ENCODE data around the gene FRMD4A. TPM values are rescaled to one million over a fixed set of nuclear protein-coding genes. Genes with fewer than 3 reads are reported as not detected.

The FRMD4A gene
- total RNA-seq, 1 experiment from 2014 or later: 0.23 TPM

DNA sequence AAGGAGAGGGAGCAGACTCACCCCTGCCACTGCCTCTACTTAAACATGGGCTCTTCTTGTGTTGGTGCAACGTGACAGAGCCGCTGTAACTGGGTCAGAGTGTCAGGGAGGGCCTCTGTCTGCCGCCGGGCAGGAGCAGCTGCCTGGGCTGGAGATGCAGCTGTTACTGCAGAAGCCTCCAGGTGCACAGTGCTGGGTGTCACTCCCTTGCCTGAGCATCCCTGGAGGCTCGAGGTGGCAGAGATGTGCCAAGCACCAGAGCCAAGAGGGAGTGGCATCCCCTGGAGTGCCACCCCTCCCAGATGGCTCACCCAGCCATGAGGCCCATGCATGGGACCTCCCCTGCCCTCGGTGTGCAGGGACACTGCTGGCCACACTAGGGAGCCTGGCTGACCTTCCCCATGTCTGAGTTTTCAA lies 598.3 kb downstream of the FRMD4A start:
- Mint-ChIP-seq H3K36me3 (ENCODE audit: insufficient read depth, unreplicated experiment) (no peaks in the 10 kb centered on the region), H3K4me3 (ENCODE audit: unreplicated experiment) (no peak overlapping the region), H3K9me3 (ENCODE audit: unreplicated experiment) (no peaks in the 10 kb centered on the region), H3K27ac (ENCODE audit: low read depth, unreplicated experiment) (no peak overlapping the region), H3K27me3 (ENCODE audit: insufficient read depth, unreplicated experiment) (no peaks in the 10 kb centered on the region), H3K4me1 (ENCODE audit: insufficient read depth, unreplicated experiment) (no peaks in the 10 kb centered on the region)
- no TSS peak for BruUV-seq (replicated peaks)
- no peak for DNase-seq (ENCODE audit: unreplicated experiment)
- TF ChIP-seq, protein P1, sequence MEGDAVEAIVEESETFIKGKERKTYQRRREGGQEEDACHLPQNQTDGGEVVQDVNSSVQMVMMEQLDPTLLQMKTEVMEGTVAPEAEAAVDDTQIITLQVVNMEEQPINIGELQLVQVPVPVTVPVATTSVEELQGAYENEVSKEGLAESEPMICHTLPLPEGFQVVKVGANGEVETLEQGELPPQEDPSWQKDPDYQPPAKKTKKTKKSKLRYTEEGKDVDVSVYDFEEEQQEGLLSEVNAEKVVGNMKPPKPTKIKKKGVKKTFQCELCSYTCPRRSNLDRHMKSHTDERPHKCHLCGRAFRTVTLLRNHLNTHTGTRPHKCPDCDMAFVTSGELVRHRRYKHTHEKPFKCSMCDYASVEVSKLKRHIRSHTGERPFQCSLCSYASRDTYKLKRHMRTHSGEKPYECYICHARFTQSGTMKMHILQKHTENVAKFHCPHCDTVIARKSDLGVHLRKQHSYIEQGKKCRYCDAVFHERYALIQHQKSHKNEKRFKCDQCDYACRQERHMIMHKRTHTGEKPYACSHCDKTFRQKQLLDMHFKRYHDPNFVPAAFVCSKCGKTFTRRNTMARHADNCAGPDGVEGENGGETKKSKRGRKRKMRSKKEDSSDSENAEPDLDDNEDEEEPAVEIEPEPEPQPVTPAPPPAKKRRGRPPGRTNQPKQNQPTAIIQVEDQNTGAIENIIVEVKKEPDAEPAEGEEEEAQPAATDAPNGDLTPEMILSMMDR (IDR thresholded peaks at IDR 0.05; ENCODE audit: unreplicated experiment): no peak
- intact Hi-C loops (cut with micrococcal nuclease): no loop called here
- ChIA-PET POLR2A (no interaction called here), CTCF (no interaction called here)

DNA sequence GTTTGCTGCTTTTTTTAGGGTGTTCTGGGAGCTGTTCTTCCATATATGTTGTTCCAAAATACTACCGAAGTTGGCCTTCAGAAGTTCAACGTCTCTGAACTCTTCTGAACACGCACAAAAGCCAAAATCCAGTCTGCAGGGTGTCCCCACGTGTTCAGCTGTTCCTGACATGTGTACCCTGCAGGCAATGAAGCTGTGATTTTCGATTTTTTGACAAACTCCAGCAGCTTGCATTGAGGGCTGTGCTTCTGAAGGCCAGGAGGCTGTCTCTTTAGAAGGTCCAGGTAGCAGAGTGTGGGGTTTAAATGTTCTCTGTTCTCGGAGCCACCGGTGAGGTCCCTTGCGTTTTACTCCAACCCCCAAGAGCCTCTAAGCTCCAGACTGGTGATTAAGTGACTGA lies 598.9 kb downstream of the FRMD4A start:
- H3K27ac Mint-ChIP-seq (ENCODE audit: low read depth, unreplicated experiment): no peak overlapping the region
- BruUV-seq (replicated peaks): no TSS peak
- ChIA-PET POLR2A (no interaction called here), CTCF (no interaction called here)
- intact Hi-C loops (cut with micrococcal nuclease): no loop called here
- TF ChIP-seq, protein P1 (IDR thresholded peaks at IDR 0.05; ENCODE audit: unreplicated experiment): no peak
- H3K4me3 Mint-ChIP-seq (ENCODE audit: unreplicated experiment): no peak overlapping the region
- H3K4me1 Mint-ChIP-seq (ENCODE audit: insufficient read depth, unreplicated experiment): no peaks in the 10 kb centered on the region
- DNase-seq (ENCODE audit: unreplicated experiment): no peak
- no peaks in the 10 kb centered on the region for H3K27me3 Mint-ChIP-seq (ENCODE audit: insufficient read depth, unreplicated experiment)
- H3K9me3 Mint-ChIP-seq (ENCODE audit: unreplicated experiment): no peaks in the 10 kb centered on the region
- H3K36me3 Mint-ChIP-seq (ENCODE audit: insufficient read depth, unreplicated experiment): no peaks in the 10 kb centered on the region

DNA sequence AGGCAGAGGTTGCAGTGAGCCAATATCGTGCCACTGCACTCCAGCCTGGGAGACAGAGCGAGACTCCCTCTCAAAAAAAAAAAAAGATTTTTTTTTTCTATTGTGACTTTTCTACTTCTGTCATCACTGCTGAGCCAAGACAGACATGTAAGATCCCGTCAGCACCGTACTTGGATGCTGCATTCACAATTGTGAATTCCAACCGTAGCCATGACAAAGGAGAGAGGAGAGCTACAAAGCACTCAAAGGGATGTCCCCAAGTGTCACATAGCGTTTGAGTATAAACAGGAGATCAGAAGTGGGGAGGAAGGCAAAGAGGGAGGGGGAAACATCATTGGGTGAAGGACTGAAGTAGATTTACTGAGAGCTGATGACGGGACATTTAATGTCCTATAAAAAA lies 599.8 kb downstream of the FRMD4A start:
- TF ChIP-seq, protein P1 (IDR thresholded peaks at IDR 0.05; ENCODE audit: unreplicated experiment): no peak
- ChIA-PET CTCF (interaction anchor here (1.4 kb wide), 1 partner anchor 9 kb away, joined by 5 read pairs; no protein-coding TSS in a partner anchor), POLR2A (no interaction called here)
- no peaks in the 10 kb centered on the region for H3K4me1 Mint-ChIP-seq (ENCODE audit: insufficient read depth, unreplicated experiment)
- BruUV-seq (replicated peaks): no TSS peak
- no peaks in the 10 kb centered on the region for H3K9me3 Mint-ChIP-seq (ENCODE audit: unreplicated experiment)
- no peaks in the 10 kb centered on the region for H3K36me3 Mint-ChIP-seq (ENCODE audit: insufficient read depth, unreplicated experiment)
- intact Hi-C loops (cut with micrococcal nuclease): no loop called here
- no peak overlapping the region for H3K27ac Mint-ChIP-seq (ENCODE audit: low read depth, unreplicated experiment)
- H3K4me3 Mint-ChIP-seq (ENCODE audit: unreplicated experiment): no peak overlapping the region
- no peak for DNase-seq (ENCODE audit: unreplicated experiment)
- H3K27me3 Mint-ChIP-seq (ENCODE audit: insufficient read depth, unreplicated experiment): no peaks in the 10 kb centered on the region

DNA sequence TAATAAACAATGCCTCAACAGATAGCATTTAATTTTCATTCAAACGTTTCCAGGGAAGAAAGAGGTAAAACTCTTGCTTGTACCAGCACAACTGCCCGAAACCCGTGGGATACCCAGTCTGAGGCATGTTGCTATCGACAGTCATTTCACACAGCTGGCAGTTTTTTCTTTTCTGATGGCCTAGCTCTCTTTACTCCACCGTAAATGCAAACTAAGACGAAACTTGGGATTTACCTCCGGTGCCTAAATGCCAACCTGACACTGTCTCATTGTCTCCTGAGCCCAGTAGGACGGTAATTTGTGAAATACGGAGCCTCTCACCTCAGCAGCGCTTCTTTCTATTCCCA lies 600.4 kb downstream of the FRMD4A start:
- TF ChIP-seq, protein P1 (IDR thresholded peaks at IDR 0.05; ENCODE audit: unreplicated experiment): no peak
- ChIA-PET POLR2A (no interaction called here), CTCF (interaction anchor here (1.4 kb wide), 1 partner anchor 10 kb away, joined by 5 read pairs; no protein-coding TSS in a partner anchor)
- Mint-ChIP-seq H3K27me3 (ENCODE audit: insufficient read depth, unreplicated experiment) (no peaks in the 10 kb centered on the region), H3K4me1 (ENCODE audit: insufficient read depth, unreplicated experiment) (no peaks in the 10 kb centered on the region), H3K27ac (ENCODE audit: low read depth, unreplicated experiment) (no peak overlapping the region), H3K9me3 (ENCODE audit: unreplicated experiment) (no peaks in the 10 kb centered on the region), H3K4me3 (ENCODE audit: unreplicated experiment) (no peak overlapping the region), H3K36me3 (ENCODE audit: insufficient read depth, unreplicated experiment) (no peaks in the 10 kb centered on the region)
- intact Hi-C loops (cut with micrococcal nuclease): no loop called here
- no peak for DNase-seq (ENCODE audit: unreplicated experiment)
- no TSS peak for BruUV-seq (replicated peaks)

Measured in MCF 10A (cell line).